ENCODE data around the gene FTCD. TPM values are rescaled to one million over a fixed set of nuclear protein-coding genes. Genes with fewer than 3 reads are reported as not detected.

FTCD gene
- total RNA-seq, 1 experiment from 2014 or later, result 0.40 TPM

DNA sequence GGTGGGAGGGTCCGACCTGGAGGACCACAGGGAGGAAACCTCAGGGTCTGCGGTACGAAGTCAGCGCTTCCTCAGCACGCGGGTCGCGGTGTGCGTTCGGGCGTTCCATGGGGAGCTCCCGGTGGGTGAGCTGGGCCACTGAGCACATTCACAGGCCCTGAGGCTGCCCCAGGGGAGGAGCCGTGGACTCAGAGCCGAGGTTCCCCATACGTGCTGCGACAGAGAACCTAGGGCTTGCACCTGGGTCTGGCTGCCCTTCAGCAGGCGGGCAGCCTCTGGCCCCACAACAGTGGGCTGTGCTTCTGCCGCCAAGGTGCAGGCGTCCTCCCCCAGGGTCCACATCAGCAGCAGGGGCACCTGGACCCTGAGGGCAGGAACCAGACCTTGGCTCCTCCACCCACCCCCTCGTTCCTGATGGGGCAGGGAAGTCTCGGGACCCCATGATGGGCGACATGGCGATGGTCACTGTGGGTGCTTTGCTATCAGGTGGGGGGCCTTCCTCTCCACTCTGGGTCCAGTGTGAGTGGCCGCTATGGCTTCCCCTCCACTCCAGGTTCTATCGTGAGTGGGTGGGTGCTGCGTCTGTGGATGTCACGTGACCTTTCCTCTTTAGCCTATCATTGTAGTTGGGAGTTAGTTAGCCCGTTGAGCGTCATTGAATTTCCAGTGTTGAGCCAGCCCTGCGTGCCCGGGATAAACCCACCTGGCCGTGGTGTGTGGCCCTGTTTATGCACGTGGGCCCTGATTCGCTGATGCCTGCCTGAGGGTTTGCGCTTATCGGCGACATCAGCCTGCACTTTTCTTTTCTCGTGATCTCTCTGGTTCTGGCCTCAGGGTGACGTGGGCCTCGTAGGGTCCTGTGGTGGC lies 27.9 kb downstream of the FTCD start:
- no peak for TF ChIP-seq CTCF (conservative IDR thresholded peaks at IDR 0.05; ENCODE audit: low read depth, low read length)
- no peak for TF ChIP-seq EZH2phosphoT487 (IDR thresholded peaks at IDR 0.05; ENCODE audit: borderline replicate concordance, low read length)
- TF ChIP-seq EZH2 (IDR thresholded peaks at IDR 0.05; ENCODE audit: low read length, unreplicated experiment), result no peak
- DNase-seq, result no peak
- POLR2A ChIA-PET (ENCODE audit: unreplicated experiment), result no interaction called here

GRCh38 chr21:46126309-46127238 lies 28.8 kb downstream of the FTCD start:
- Histone ChIP-seq H3K9me2 (replicated peaks; ENCODE audit: low read length) (no peaks in the 10 kb centered on the region), H3K4me1 (ENCODE audit: insufficient read depth, low read length) (peaks cover 12% of the 10 kb centered on the region), H3K27me3 (ENCODE audit: low read length) (no peaks in the 10 kb centered on the region), H4K20me1 (ENCODE audit: low read length) (no peaks in the 10 kb centered on the region), H3K27ac (ENCODE audit: low read length) (no peak overlapping the region), H3K79me2 (ENCODE audit: low read length) (no peaks in the 10 kb centered on the region), H3K9me3 (ENCODE audit: low read length) (no peaks in the 10 kb centered on the region), H3K4me2 (ENCODE audit: low read length) (no peak overlapping the region), H3K9ac (ENCODE audit: low read length) (no peak overlapping the region), H3K4me3 (ENCODE audit: low read length) (no peak overlapping the region), H2AFZ (ENCODE audit: low read length) (no peak overlapping the region), H3F3A (ENCODE audit: low read length, unreplicated experiment) (no peaks in the 10 kb centered on the region), H3K36me3 (ENCODE audit: low read depth, low read length) (peaks cover 36% of the 10 kb centered on the region)
- ATAC-seq (no peak), DNase-seq (no peak)
- BruUV-seq (replicated peaks), result no TSS peak
- POLR2A ChIA-PET (ENCODE audit: unreplicated experiment), result no interaction called here
- intact Hi-C loops (cut with micrococcal nuclease), result no loop called here
- TF ChIP-seq CTCF (conservative IDR thresholded peaks at IDR 0.05; ENCODE audit: low read depth, low read length), result no peak
- no peak for TF ChIP-seq EZH2phosphoT487 (IDR thresholded peaks at IDR 0.05; ENCODE audit: borderline replicate concordance, low read length)
- no peak for TF ChIP-seq EZH2 (IDR thresholded peaks at IDR 0.05; ENCODE audit: low read length, unreplicated experiment)
- CTCF ChIA-PET, result no interaction called here

More for the DNA sequence above, 27.9 kb downstream of the FTCD start:
- Histone ChIP-seq H3K4me2 (ENCODE audit: low read length) (no peak overlapping the region), H3K36me3 (ENCODE audit: low read depth, low read length) (peaks cover 34% of the 10 kb centered on the region), H3K9ac (ENCODE audit: low read length) (no peak overlapping the region), H3K79me2 (ENCODE audit: low read length) (no peaks in the 10 kb centered on the region), H3K4me1 (ENCODE audit: insufficient read depth, low read length) (peaks cover 3% of the 10 kb centered on the region), H3K27ac (ENCODE audit: low read length) (no peak overlapping the region), H4K20me1 (ENCODE audit: low read length) (no peaks in the 10 kb centered on the region), H3F3A (ENCODE audit: low read length, unreplicated experiment) (no peaks in the 10 kb centered on the region), H2AFZ (ENCODE audit: low read length) (no peak overlapping the region), H3K9me2 (replicated peaks; ENCODE audit: low read length) (no peaks in the 10 kb centered on the region), H3K9me3 (ENCODE audit: low read length) (no peaks in the 10 kb centered on the region), H3K4me3 (ENCODE audit: low read length) (no peak overlapping the region), H3K27me3 (ENCODE audit: low read length) (no peaks in the 10 kb centered on the region)
- BruUV-seq (replicated peaks), result no TSS peak
- no peak for ATAC-seq
- CTCF ChIA-PET, result no interaction called here
- intact Hi-C loops (cut with micrococcal nuclease), result no loop called here
